Heart left ventricle (tissue), 16 donors: ENCODE measurements around the gene VWA5A. TPM values are rescaled to one million over a fixed set of nuclear protein-coding genes. Genes with fewer than 3 reads are reported as not detected.

Experiments
- ATAC-seq, 4 donors: fragments of 200-7000 bp; cut with Tn5 transposase; one replicate each; pipeline ENCODE4 v1.9.1; 2020 to 2022; ENCODE audit warnings: moderate library complexity in 4 of 4, mild to moderate bottlenecking in 3 of 4, moderate number of reproducible peaks in 1 of 4
- DNase-seq, 5 donors: peaks; one replicate each; pipeline ENCODE4 v3.0.0-alpha.2; 2020
- H3K27ac ChIP-seq, 12 donors: fragments of 200-600 bp; sonication (generic) in 4 of 12; one replicate each; pipeline versions ENCODE4 v1.5.0 to v1.8.0; 2016 to 2022; ENCODE audit warnings: mild to moderate bottlenecking in 2 of 12
- H3K27me3 ChIP-seq, 9 donors: fragments of 200-600 bp; sonication (generic) in 2 of 9; one replicate each; pipeline versions ENCODE4 v1.5.1 to v1.8.0; 2016 to 2022; ENCODE audit warnings: mild to moderate bottlenecking in 3 of 9
- H3K36me3 ChIP-seq, 9 donors: fragments of 200-600 bp; sonication (generic) in 2 of 9; one replicate each; pipeline versions ENCODE4 v1.5.0 to v1.8.0; 2018 to 2022; ENCODE audit warnings: mild to moderate bottlenecking in 2 of 9
- H3K4me1 ChIP-seq, 12 donors: fragments of 200-600 bp; sonication (generic) in 4 of 12; one replicate each; pipeline versions ENCODE4 v1.5.0 to v1.8.0; 2016 to 2022; ENCODE audit warnings: mild to moderate bottlenecking in 3 of 12
- H3K4me3 ChIP-seq, 12 donors: fragments of 200-600 bp; sonication (generic) in 4 of 12; one replicate each; pipeline versions ENCODE4 v1.5.0 to v1.8.0; 2017 to 2022; ENCODE audit warnings: mild to moderate bottlenecking in 9 of 12, moderate library complexity in 4 of 12
- H3K9me3 ChIP-seq, 12 donors: fragments of 200-600 bp; sonication (generic) in 4 of 12; one replicate each; pipeline versions ENCODE4 v1.5.0 to v1.8.0; 2016 to 2022; ENCODE audit warnings: mild to moderate bottlenecking in 1 of 12
- CTCF ChIP-seq, 12 donors: fragments of 200-600 bp; sonication (generic) in 4 of 12; IDR thresholded peaks; one replicate each; pipeline versions ENCODE4 v1.5.0 to v1.8.0; 2018 to 2022; ENCODE audit warnings: antibody characterized with exemption in 12 of 12, mild to moderate bottlenecking in 5 of 12
- POLR2A ChIP-seq, 2 donors: fragments of 450-650 bp; IDR thresholded peaks; one replicate each; pipeline ENCODE4 v1.6.1; 2017; ENCODE audit warnings: antibody characterized with exemption in 2 of 2, mild to moderate bottlenecking in 2 of 2, moderate library complexity in 2 of 2
- WGBS, 4 donors: extraction: QIAGEN DNeasy Blood & Tissue Kit in 2 of 4; methylation state at CpG; one replicate each; pipeline versions ENCODE4 v1.1.5 to v1.1.7; 2013 to 2018; 5-methylcytosine and 5-hydroxymethylcytosine counted together
- intact Hi-C, 10 donors: fragments of 100-400 bp; cut with DNase I; formaldehyde crosslinking; loops; one replicate each; pipeline versions ENCODE4 v1.11.1 to v1.14.2; 2022
- polyA plus RNA-seq, 2 donors: library from polyadenylated mRNA; stranded (reverse); fragments of 200-250 nt; gene quantifications; one replicate each; pipeline ENCODE4 v1.2.3, GENCODE V29; 2013
- total RNA-seq, 9 donors: library from RNA; depleted of rRNA in 2 of 9; stranded (reverse); fragments of >200 nt in 2 of 9; fragmentation: NEBNext Ultra II Directional in 3 of 9; extraction: Animal tissue kit (Norgen Biotek cat#: 25700) in 3 of 9; gene quantifications; one replicate each; pipeline versions ENCODE4 v1.1.0 to v1.2.4, GENCODE V29; 2016 to 2023
- donor health status: ischemic (EF 13 %, LVEDD 7.1; RV severe dilation, severe dysfunction).
- donor health status: healthy with polysubstance abuse.
- donor health status: DM: no; HTN: yes; CAD: no.
- donor health status: DM: no; HTN: no; CAD: no.
- donor health status: ischemic (EF 25% LVEDD 6.9; RV normal size, moderate dysfunction).
- donor health status: ischemic (EF 25% LVEDD 5.7; RV mildly dilated, moderate dysfunction).
- donor health status: healthy.
- donor health status: DM: yes; HTN: yes; CAD: no.
- donor health status: ischemic (EF 35%, LVEDD 5.7; RV mildly dilated, moderate dysfunction).
- donor health status: nonischemic (EF 11% LVEDD 7.7; RV severe dilation, severe dysfunction).
- donor health status: DM: yes; HTN: yes; CAD: no.
- donor health status: PGD.
- donor health status: ischemic (EF 29% LVEDD 5.4; RV normal size, mild dysfunction).
- donor health status: nonischemic (EF 23%, LVEDD 6.1; RV moderate dilation, normal function).

Gene VWA5A
- total and polyA plus RNA-seq, 11 donors = 1.2 to 13.7 (median 2.8) TPM

- no peaks in the 10 kb centered on the region for H3K36me3 ChIP-seq
- DNase-seq (no peak), ATAC-seq (no peak)
- WGBS, 4 donors = 82 to 87% (median 83%) methylated on average over 5 of the region's 5 CpGs
- no peak for TF ChIP-seq POLR2A (IDR thresholded peaks at IDR 0.05)
- no peak for TF ChIP-seq CTCF (IDR thresholded peaks at IDR 0.05)
- H3K27ac ChIP-seq = no peak overlapping the region
- no peaks in the 10 kb centered on the region for H3K9me3 ChIP-seq
- no peaks in the 10 kb centered on the region for H3K4me1 ChIP-seq
- H3K27me3 ChIP-seq = peaks cover 0 to 4% (median 0%) of the 10 kb centered on the region in 9 donors
- intact Hi-C loops = no loop called here
- no peak overlapping the region for H3K4me3 ChIP-seq
These were observed 61.9 kb downstream of the VWA5A start for GRCh38 chr11:124176925-124177715.

- ATAC-seq (no peak), DNase-seq (no peak)
- H3K27me3 ChIP-seq = peaks cover 0 to 4% (median 0%) of the 10 kb centered on the region in 9 donors
- no peaks in the 10 kb centered on the region for H3K36me3 ChIP-seq
- TF ChIP-seq POLR2A (IDR thresholded peaks at IDR 0.05) (no peak), CTCF (IDR thresholded peaks at IDR 0.05) (no peak)
- WGBS, 4 donors = 47 to 67% (median 57%) methylated on average over 1 of the region's 1 CpG
- H3K9me3 ChIP-seq = no peaks in the 10 kb centered on the region
- intact Hi-C loops = no loop called here
- H3K4me3 ChIP-seq = no peak overlapping the region
- H3K4me1 ChIP-seq = no peaks in the 10 kb centered on the region
- no peak overlapping the region for H3K27ac ChIP-seq
These were observed 64.1 kb downstream of the VWA5A start for GRCh38 chr11:124179310-124179709.

GRCh38 chr11:124183068-124183467 is 67.8 kb downstream of the VWA5A start, which contains the start of gene OR10D3:
TSS of gene OR10D3 (plus strand) at chr11:124183345. CDS start at chr11:124185270, 1,925 bp downstream.
- no peak for ATAC-seq
- no peaks in the 10 kb centered on the region for H3K4me1 ChIP-seq
- H3K36me3 ChIP-seq = no peaks in the 10 kb centered on the region
- 32 to 57% (median 40%) methylated on average over 3 of the region's 3 CpGs for WGBS, 4 donors
- TF ChIP-seq CTCF (IDR thresholded peaks at IDR 0.05) (no peak), POLR2A (IDR thresholded peaks at IDR 0.05) (no peak)
- intact Hi-C loops = no loop called here
- DNase-seq = no peak
- H3K27ac ChIP-seq = no peak within 1 kb of the TSS
- no peak within 1 kb of the TSS for H3K4me3 ChIP-seq
- H3K9me3 ChIP-seq = no peaks in the 10 kb centered on the region
- peaks cover 0 to 4% (median 0%) of the 10 kb centered on the region in 9 donors for H3K27me3 ChIP-seq

GRCh38 chr11:124190298-124191139 is 75.3 kb downstream of the VWA5A start:
- no peak for ATAC-seq
- no peaks in the 10 kb centered on the region for H3K9me3 ChIP-seq
- TF ChIP-seq CTCF (IDR thresholded peaks at IDR 0.05) = no peak
- TF ChIP-seq POLR2A (IDR thresholded peaks at IDR 0.05) = no peak

More at GRCh38 chr11:124190298-124191139, 75.3 kb downstream of the VWA5A start:
- Histone ChIP-seq H3K4me3 (no peak overlapping the region), H3K27ac (no peak overlapping the region), H3K36me3 (no peaks in the 10 kb centered on the region), H3K27me3 (peaks cover 0 to 6% (median 0%) of the 10 kb centered on the region in 9 donors), H3K4me1 (peaks cover 0 to 9% (median 0%) of the 10 kb centered on the region in 12 donors)
- no peak for DNase-seq
- 54 to 68% (median 59%) methylated on average over 2 of the region's 2 CpGs for WGBS, 4 donors
- intact Hi-C loops = loop anchor here in 3 of 10 donors (10.0 kb wide), 1 partner anchor 116 kb away; no protein-coding TSS in a partner anchor
